Measurements from ENCODE around the gene EXOSC5. TPM values are rescaled to one million over a fixed set of nuclear protein-coding genes. Genes with fewer than 3 reads are reported as not detected.
"Not testable (repeated sequence)": the region's sequence is repeated elsewhere in the genome, so short reads cannot be mapped to it uniquely, and the experiment has no call there.

EXOSC5 gene
- total and polyA plus RNA-seq, 10 of the 15 experiments (the other 5 are each of a cell fraction or from before 2014, with no cell fraction given), result 15.8 to 123 (median 52.7) TPM

DNA sequence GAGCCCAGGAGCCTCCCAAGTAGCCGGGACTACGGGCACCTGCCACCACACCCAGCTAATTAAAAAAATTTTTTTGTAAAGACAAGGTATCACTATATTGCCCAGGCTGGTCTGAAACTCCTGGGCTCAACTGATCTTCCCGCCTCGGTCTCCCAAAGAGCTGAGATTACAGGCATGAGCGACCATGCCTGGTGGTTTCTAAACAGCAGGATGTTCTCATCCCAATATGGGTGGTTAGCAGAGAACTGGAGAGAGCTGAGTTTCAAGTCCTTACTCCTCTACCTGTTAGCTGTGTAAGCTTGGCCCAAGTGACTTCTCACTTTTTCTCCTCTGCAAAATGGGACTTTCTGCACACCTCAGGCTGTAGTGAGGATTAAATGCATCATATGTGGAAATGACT is 12.8 kb downstream of the EXOSC5 start:
- WGBS (ENCODE audit: insufficient coverage, insufficient replicate concordance, low lambda C conversion rate, missing lambda C conversion rate), result 72% methylated on average over 5 of the region's 5 CpGs
- no peaks in the 10 kb centered on the region for H3K79me2 ChIP-seq (ENCODE audit: control insufficient read depth, insufficient read depth, low read length)
- RAD21 ChIA-PET (ENCODE audit: unreplicated experiment), result no interaction called here
- TF ChIP-seq BMI1 (IDR thresholded peaks at IDR 0.05; ENCODE audit: borderline replicate concordance), result no peak
- no peak for TF ChIP-seq HDGF (IDR thresholded peaks at IDR 0.05)
- TF ChIP-seq ASH2L (IDR thresholded peaks at IDR 0.05; ENCODE audit: borderline replicate concordance, low read depth), result no peak
- TF ChIP-seq HCFC1 (IDR thresholded peaks at IDR 0.05; ENCODE audit: low read length), result no peak
- TF ChIP-seq, protein P1, sequence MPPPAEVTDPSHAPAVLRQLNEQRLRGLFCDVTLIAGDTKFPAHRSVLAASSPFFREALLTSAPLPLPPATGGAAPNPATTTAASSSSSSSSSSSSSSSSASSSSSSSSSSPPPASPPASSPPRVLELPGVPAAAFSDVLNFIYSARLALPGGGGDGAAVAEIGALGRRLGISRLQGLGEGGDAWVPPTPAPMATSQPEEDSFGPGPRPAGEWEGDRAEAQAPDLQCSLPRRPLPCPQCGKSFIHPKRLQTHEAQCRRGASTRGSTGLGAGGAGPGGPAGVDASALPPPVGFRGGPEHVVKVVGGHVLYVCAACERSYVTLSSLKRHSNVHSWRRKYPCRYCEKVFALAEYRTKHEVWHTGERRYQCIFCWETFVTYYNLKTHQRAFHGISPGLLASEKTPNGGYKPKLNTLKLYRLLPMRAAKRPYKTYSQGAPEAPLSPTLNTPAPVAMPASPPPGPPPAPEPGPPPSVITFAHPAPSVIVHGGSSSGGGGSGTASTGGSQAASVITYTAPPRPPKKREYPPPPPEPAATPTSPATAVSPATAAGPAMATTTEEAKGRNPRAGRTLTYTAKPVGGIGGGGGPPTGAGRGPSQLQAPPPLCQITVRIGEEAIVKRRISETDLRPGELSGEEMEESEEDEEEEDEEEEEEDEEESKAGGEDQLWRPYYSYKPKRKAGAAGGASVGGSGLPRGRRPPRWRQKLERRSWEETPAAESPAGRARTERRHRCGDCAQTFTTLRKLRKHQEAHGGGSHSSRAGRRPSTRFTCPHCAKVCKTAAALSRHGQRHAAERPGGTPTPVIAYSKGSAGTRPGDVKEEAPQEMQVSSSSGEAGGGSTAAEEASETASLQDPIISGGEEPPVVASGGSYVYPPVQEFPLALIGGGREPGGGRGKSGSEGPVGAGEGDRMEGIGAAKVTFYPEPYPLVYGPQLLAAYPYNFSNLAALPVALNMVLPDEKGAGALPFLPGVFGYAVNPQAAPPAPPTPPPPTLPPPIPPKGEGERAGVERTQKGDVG (CRISPR knock-in tag; IDR thresholded peaks at IDR 0.05), result no peak
- no peak for TF ChIP-seq POU2F2 (IDR thresholded peaks at IDR 0.05; ENCODE audit: borderline replicate concordance, low read depth, low read length)
- TF ChIP-seq, protein P2, sequence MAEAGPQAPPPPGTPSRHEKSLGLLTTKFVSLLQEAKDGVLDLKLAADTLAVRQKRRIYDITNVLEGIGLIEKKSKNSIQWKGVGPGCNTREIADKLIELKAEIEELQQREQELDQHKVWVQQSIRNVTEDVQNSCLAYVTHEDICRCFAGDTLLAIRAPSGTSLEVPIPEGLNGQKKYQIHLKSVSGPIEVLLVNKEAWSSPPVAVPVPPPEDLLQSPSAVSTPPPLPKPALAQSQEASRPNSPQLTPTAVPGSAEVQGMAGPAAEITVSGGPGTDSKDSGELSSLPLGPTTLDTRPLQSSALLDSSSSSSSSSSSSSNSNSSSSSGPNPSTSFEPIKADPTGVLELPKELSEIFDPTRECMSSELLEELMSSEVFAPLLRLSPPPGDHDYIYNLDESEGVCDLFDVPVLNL (IDR thresholded peaks at IDR 0.05; ENCODE audit: low read depth, low read length), result no peak
- TF ChIP-seq, protein P3, sequence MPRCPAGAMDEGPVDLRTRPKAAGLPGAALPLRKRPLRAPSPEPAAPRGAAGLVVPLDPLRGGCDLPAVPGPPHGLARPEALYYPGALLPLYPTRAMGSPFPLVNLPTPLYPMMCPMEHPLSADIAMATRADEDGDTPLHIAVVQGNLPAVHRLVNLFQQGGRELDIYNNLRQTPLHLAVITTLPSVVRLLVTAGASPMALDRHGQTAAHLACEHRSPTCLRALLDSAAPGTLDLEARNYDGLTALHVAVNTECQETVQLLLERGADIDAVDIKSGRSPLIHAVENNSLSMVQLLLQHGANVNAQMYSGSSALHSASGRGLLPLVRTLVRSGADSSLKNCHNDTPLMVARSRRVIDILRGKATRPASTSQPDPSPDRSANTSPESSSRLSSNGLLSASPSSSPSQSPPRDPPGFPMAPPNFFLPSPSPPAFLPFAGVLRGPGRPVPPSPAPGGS (IDR thresholded peaks at IDR 0.05; ENCODE audit: borderline replicate concordance, insufficient read depth, low read depth, low read length, poor library complexity, severe bottlenecking), result no peak
- TF ChIP-seq TBL1XR1 (IDR thresholded peaks at IDR 0.05; ENCODE audit: low read depth, low read length), result no peak
- DNase-seq (ENCODE audit: low read depth, low spot score) (no peak), ATAC-seq (peak; percentile 66), FAIRE-seq (no peak)
- H3K27me3 ChIP-seq (replicated peaks in 1 of 2; ENCODE audit: control insufficient read depth in 2 of 2, insufficient read depth in 2 of 2, low read length in 1 of 2), result no peaks in the 10 kb centered on the region
- intact Hi-C loops (cut with micrococcal nuclease; ENCODE audit: unreplicated experiment), result no loop called here
- peaks cover 8 to 17% of the 10 kb centered on the region in 2 experiments; a peak in 3 of 4 replicates for H3K36me3 ChIP-seq (ENCODE audit: control insufficient read depth in 2 of 2, insufficient read depth in 2 of 2, low read length in 1 of 2)
- in situ Hi-C loops (cut with MboI), result no loop called here
- no TSS peak for BruUV-seq (replicated peaks)
- peaks cover 6% of the 10 kb centered on the region; the same call in 1 of the 2 replicates for H3K4me1 ChIP-seq (ENCODE audit: control insufficient read depth, insufficient read depth, low read length)
- H4K20me1 ChIP-seq (ENCODE audit: control insufficient read depth, insufficient read depth), result no peaks in the 10 kb centered on the region
- H2AFZ ChIP-seq (ENCODE audit: control insufficient read depth, low read depth, low read length), result no peak overlapping the region
- CTCF ChIA-PET, result interaction anchor here (0.6 to 1.1 kb wide), 3 partner anchors 10 to 808 kb away, joined by 3 to 6 read pairs (median 4); no protein-coding TSS in a partner anchor
- H3K9ac ChIP-seq (ENCODE audit: control insufficient read depth, insufficient read depth, low read length), result no peak overlapping the region
- no peak overlapping the region for H3K27ac ChIP-seq (ENCODE audit: control insufficient read depth, insufficient read depth)
- POLR2A ChIA-PET, result interaction anchor here (1.0 kb wide), 1 partner anchor 20 kb away, joined by 4 read pairs; no protein-coding TSS in a partner anchor
- H3K4me3 ChIP-seq, result no peak overlapping the region
- no peak overlapping the region for H3K4me2 ChIP-seq (ENCODE audit: control insufficient read depth, insufficient read depth)
- no peaks in the 10 kb centered on the region for H3K9me3 ChIP-seq (replicated peaks; ENCODE audit: control insufficient read depth, insufficient read depth, low read length)
- SMC1A ChIA-PET (ENCODE audit: uncharacterized antibody, unreplicated experiment), result interaction anchor here (0.8 kb wide), 1 partner anchor 19 kb away, joined by 3 read pairs; no protein-coding TSS in a partner anchor

DNA sequence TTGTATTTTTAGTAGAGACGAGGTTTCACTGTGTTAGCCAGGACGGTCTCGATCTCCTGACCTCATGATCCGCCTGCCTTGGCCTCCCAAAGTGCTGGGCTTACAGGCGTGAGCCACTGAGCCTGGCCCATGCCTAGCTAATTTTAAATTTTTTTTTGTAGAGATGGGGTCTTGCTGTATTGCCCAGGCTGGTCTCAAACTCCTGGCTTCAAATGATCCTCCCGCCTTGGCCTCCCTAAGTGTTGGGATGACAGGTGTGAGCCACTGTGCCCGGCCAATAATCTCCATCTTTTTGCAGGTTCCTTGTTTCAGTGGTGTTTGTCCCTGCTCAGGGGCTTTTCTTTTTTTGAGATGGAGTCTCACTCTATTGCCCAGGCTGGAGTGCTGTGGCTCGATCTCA is 15.6 kb downstream of the EXOSC5 start:
- H3K9me3 ChIP-seq (replicated peaks; ENCODE audit: control insufficient read depth, insufficient read depth, low read length); H2AFZ ChIP-seq (ENCODE audit: control insufficient read depth, low read depth, low read length); H3K4me2 ChIP-seq (ENCODE audit: control insufficient read depth, insufficient read depth); H3K27me3 ChIP-seq (replicated peaks in 1 of 2; ENCODE audit: control insufficient read depth in 2 of 2, insufficient read depth in 2 of 2, low read length in 1 of 2); intact Hi-C loops (cut with micrococcal nuclease; ENCODE audit: unreplicated experiment); DNase-seq (ENCODE audit: low read depth, low spot score); H4K20me1 ChIP-seq (ENCODE audit: control insufficient read depth, insufficient read depth); H3K36me3 ChIP-seq (ENCODE audit: control insufficient read depth in 2 of 2, insufficient read depth in 2 of 2, low read length in 1 of 2); H3K9ac ChIP-seq (ENCODE audit: control insufficient read depth, insufficient read depth, low read length); SMC1A ChIA-PET (ENCODE audit: uncharacterized antibody, unreplicated experiment); H3K4me3 ChIP-seq; H3K27ac ChIP-seq (ENCODE audit: control insufficient read depth, insufficient read depth); ATAC-seq; FAIRE-seq; H3K79me2 ChIP-seq (ENCODE audit: control insufficient read depth, insufficient read depth, low read length); BruUV-seq (replicated peaks); in situ Hi-C loops (cut with MboI): not testable (repeated sequence)
- WGBS (ENCODE audit: insufficient coverage, insufficient replicate concordance, low lambda C conversion rate, missing lambda C conversion rate), result 98% methylated on average over 8 of the region's 8 CpGs
- ChIA-PET POLR2A (interaction anchor here (0.5 to 1.2 kb wide), 3 partner anchors 14 to 1017 kb away, joined by 3 to 10 read pairs (median 5); no protein-coding TSS in a partner anchor), CTCF (interaction anchor here (0.7 to 0.8 kb wide), 2 partner anchors 16 to 189 kb away, joined by 3 to 5 read pairs; no protein-coding TSS in a partner anchor), RAD21 (ENCODE audit: unreplicated experiment) (interaction anchor here (1.3 kb wide), 1 partner anchor 24 kb away, joined by 3 read pairs; no protein-coding TSS in a partner anchor)
- H3K4me1 ChIP-seq (ENCODE audit: control insufficient read depth, insufficient read depth, low read length), result peaks cover 28% of the 10 kb centered on the region

Data from GM12878 (cell line).